Stimulated activated CD8-positive, alpha-beta memory T cell treated with anti-CD3 and anti-CD28 coated beads, Interleukin-7, amount 100 ng/mL, for 24 hours (primary cell): ENCODE data around the gene PCSK9.

ENCODE experiments used
- DNase-seq: peaks from one replicate; pipeline ENCODE4 v3.0.0-alpha.2; 2020; ENCODE audit warnings: low read depth

The PCSK9 gene

GRCh38 chr1:55039342-55040082, at the start of gene PCSK9:
PCSK9 (plus strand) TSS chr1:55039548; CDS start chr1:55039838, 290 bp downstream.
- DNase-seq, result no peak

DNA sequence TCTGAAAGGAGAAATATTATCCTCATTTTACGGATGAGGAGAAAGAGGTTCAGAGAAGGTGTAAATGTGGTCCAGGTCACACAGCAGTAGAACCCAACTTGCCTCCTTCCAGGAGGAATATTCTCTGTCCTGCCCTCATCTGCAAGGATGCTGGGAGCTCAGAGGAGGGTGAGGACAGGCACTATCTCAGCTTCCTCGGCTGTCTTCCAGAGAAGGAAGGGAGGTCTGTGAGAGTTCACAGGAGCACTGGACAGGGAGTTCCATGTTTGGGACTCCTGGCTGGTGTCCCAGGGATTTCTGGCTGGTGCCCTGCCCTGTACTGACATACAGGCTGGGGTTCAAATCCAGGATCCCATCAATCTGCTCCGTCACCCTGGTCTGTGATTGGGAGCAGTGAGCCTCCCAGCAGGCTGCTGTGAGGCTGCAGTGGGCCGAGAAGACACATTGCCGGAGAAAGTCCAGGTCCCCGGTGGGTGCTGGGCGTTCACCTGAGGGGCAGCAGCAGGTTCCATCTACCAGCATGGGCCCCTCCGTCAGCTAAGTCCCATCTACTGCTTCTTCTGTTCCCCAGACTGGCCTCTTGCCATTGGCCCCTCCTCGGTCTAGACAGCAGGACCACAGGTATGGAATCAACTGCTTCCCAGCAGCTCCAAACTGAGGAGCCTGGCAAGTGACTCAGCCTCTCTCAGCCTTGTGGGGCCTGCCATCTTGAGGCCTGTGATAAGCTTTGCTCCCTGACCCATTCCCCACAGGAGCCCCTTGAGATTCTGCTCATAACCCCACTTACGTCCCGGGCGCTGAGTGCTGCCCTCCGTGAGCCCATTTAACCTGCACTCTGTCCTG, 49.2 kb upstream of the PCSK9 start:
- no peak for DNase-seq

DNA sequence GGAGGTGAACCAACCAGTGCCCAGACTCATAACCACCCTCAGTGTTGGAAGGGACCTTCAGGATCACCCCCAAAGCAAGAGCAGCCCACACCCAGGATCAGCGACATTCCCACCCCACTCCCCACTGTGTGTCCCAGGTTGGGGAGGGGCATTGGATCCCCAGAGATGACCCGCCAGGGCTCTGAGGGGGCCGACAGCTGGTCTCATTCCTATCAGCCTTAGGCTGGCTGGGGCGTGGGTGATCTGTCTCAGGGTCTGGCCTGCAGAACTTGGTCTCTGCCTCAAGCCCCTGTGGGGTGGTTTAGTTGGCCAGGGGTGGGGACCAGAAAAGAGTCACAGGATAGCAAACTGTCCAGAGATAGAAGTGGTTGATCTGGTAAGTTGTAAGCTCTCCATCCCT, 48.4 kb upstream of the PCSK9 start:
- no peak for DNase-seq

DNA sequence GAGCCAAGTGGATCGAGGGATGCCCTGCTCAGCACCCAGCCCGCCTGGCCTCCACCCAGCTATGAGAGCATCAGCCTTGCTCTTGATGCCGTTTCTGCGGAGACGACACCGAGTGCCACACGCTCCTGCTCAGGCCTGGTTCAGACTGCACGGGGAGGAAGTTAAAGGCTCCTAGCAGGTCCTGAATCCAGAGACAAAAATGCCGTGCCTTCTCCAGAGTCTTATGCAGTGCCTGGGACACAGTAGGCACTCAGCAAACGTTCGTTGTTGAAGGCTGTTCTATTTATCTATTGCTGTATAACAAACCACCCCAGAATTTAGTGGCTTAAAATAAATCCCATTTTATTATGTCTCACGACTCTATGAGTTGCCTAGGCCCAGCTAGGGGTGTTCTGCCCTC, 47.4 kb upstream of the PCSK9 start:
- DNase-seq, result no peak

GRCh38 chr1:54993140-54993539, 46.2 kb upstream of the PCSK9 start:
- DNase-seq, result no peak

DNA sequence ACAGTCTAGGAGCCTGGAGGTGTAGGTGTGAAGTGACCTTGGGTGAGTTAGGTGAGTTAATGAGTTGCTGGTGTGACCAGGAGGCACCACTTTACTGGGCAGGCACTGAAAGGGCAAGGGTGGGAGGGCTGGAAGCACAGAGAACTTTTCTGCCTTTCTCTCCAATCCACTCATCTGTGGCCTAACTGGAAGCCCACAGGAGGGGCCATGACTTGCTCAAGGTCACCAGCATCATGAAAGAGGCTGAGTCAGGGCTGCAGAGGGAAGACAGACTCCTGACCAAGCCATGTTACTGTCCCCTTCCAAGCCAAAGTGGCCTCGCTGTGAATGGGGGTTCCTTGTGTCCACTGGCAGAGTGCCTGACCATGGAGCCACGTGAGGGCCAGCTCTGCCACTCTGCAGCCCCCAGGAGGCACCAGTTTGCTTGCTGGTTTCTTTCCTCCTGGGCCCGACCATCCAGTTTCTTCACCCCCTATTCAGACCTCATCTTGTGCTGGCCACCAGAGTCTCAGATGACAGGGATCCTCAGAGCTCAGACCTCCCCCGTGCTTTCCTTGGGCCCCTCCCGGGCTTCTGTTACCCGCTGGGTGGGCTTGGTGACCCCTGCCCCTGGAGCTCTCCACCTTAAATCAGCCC, 44.9 kb upstream of the PCSK9 start:
- DNase-seq, result no peak

DNA sequence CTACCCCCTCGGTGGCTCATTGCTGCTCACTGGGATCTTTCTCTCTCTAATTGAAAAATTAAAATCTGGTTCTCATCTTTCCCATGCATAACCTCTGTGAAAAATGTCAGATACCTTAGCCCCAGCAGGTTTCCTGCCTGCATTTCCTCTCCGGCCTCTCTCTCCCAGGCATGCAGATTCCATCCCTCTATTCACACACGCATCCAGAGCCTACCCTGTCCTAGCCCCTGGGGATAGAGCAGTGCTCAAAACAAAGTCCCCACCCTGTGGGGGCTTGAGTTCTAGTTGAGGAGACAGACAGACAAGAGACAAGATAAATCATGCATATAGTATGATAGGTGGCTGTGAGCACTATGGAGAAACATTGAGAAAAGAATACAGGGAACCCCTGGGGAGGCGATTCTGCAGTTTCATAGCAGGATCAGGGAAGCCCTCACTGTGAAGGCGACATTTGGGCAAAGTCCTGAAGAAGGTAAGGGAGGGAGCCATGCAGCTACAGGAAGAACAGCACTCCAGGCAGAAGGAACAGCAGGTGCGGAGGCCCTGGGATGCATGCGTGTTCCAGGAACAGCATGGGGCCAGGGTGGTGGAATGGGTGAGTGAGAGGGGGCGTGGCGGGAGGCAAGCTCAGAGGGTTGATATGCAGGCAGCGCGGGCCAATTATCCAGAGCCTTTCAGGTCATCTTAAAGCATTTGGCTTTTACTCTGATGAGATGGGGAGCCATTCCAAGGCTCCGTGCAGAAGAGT, 44.2 kb upstream of the PCSK9 start:
- DNase-seq, result no peak

GRCh38 chr1:54995835-54996234, 43.5 kb upstream of the PCSK9 start:
- no peak for DNase-seq

GRCh38 chr1:54996359-54996868, 42.9 kb upstream of the PCSK9 start:
- DNase-seq, result peak; percentile 67

DNA sequence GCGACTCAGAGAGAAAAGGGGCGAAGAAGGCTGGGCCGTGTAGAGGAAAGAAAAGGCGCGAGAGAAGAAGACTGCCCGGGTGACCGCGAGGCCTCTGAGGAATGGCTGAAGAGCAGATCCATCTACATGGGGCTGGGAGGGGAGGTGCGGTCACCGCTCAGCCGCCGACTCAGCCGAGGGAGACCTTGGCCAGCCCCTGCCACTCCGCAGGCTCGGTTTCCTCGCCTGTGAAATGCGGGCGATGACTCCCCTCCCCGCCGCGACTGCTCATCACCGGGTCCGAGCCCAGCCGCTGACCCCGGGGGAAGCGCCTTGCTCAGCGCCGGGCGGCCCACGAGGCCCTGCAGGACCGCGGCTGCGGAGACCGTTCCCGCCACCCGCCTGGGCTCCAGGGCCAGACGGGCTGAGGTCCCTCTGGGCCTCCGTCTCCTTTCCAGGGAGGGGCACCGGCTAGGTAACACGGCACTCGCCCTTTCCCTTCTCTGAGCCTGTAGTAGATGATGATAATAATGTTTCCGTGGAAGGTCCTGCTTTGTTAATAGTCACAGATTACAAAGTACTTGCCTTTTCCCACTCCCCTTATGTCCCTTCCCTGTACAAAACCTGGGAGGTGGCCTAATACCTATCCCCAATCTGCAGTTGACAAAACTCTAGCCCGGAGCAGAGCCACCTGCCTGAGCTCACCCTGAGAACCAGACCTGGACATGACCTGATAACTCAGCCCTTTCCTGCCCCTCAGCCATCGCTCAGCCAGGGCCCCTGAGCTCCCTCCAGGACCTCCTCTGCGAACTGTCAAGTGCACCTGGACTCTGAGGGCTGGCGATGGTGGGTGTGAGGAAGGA, 42.3 kb upstream of the PCSK9 start:
- no peak for DNase-seq

GRCh38 chr1:54997711-54997986, 41.7 kb upstream of the PCSK9 start:
- DNase-seq, result no peak

GRCh38 chr1:54998100-54998499, 41.2 kb upstream of the PCSK9 start:
- no peak for DNase-seq

- DNase-seq, result no peak
Measured at GRCh38 chr1:54998677-54999076, 40.7 kb upstream of the PCSK9 start, which contains the start of gene BSND. BSND (plus strand) TSS chr1:54998933; CDS start chr1:54999187, 254 bp downstream.

- DNase-seq, result no peak
Measured at GRCh38 chr1:55000110-55001085, 39.0 kb upstream of the PCSK9 start.

GRCh38 chr1:55001311-55001710, 38.0 kb upstream of the PCSK9 start:
- no peak for DNase-seq

GRCh38 chr1:55002686-55003085, 36.7 kb upstream of the PCSK9 start:
- no peak for DNase-seq

DNA sequence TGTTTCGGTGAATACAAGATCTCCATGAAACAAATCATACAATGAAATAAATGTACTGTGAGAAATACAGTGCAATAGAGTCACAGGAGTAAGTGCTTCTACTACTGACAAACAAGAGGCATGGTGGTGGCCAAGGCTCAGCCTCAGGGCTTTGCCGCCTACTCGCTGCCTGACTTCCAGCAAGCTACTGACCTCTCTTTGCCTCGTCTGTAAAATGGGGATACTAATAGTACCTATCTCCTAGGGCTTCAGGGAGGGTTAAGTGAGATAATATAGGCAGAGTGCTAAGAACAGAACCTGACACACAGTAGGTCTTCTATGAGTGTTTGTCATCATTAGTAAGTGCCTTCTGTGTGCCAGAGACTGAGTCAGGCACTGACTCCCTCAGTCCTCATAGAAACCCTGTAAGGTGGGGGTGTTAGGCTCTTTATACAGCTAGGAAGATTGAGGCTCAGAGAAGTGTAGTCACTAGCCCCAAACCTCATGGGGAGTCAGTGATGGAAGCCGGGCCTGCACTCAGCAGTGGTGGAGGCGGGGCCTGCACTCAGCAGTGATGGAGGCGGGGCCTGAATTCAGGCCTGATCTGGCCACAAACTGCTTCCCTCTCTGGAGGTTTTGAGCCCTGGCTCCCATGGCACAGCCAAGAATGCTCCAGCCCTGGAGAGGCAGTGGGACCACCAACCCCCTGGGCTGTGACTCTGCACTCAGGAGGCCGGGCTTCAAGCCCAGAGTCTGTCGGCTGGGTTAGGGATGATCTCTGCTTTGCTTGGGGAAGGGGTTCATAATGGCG, 33.8 kb upstream of the PCSK9 start:
- no peak for DNase-seq

GRCh38 chr1:55006931-55007330, 32.4 kb upstream of the PCSK9 start:
- DNase-seq, result no peak

GRCh38 chr1:55007625-55008024, 31.7 kb upstream of the PCSK9 start:
- no peak for DNase-seq
